GM12873 (cell line): ENCODE results near the gene CRIP2.

ENCODE experiments used
- TF ChIP-seq, protein P1 (sequence below): IDR thresholded peaks from 2 replicates; pipeline ENCODE4 v1.5.1; 2012; ENCODE audit warnings: low read depth, mild to moderate bottlenecking, moderate library complexity, low read length, control low read depth; ENCODE audit not compliant: insufficient read depth; ENCODE audit errors: missing control alignments

The CRIP2 gene

DNA sequence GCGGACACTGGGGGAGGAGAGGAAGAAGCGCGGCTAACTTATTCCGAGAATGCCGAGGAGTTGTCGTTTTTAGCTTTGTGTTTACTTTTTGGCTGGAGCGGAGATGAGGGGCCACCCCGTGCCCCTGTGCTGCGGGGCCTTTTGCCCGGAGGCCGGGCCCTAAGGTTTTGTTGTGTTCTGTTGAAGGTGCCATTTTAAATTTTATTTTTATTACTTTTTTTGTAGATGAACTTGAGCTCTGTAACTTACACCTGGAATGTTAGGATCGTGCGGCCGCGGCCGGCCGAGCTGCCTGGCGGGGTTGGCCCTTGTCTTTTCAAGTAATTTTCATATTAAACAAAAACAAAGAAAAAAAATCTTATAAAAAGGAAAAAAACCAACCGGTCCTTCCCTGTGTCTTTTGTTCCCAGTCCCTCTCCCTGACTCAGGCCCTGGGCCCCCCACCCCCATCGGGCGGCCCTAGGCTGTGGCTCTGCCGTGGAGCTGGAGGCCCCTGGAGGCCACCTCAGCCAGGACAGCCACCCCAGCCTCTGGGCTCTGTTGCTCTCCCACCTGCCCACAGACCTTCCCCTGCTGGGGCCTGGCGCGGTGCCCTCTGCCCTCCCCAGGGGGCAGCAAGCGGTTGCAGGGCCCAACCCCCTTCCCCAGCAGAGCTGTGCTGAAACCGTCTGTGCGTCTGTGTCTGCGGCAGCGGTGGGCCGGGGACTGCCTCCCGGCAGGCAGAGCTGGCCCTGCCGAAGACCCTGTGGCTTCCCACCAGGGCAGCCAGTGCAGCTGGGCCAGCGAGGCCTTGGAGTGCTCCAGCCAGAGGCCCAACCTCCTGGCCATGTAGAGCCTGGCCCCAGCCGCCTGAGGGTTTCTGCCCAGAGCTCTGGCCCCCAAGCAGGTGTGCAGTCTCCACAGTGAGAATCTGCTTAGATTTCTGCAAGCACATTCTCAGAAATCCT, 4.0 kb upstream of the CRIP2 start:
- TF ChIP-seq, protein P1, sequence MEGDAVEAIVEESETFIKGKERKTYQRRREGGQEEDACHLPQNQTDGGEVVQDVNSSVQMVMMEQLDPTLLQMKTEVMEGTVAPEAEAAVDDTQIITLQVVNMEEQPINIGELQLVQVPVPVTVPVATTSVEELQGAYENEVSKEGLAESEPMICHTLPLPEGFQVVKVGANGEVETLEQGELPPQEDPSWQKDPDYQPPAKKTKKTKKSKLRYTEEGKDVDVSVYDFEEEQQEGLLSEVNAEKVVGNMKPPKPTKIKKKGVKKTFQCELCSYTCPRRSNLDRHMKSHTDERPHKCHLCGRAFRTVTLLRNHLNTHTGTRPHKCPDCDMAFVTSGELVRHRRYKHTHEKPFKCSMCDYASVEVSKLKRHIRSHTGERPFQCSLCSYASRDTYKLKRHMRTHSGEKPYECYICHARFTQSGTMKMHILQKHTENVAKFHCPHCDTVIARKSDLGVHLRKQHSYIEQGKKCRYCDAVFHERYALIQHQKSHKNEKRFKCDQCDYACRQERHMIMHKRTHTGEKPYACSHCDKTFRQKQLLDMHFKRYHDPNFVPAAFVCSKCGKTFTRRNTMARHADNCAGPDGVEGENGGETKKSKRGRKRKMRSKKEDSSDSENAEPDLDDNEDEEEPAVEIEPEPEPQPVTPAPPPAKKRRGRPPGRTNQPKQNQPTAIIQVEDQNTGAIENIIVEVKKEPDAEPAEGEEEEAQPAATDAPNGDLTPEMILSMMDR: no peak

DNA sequence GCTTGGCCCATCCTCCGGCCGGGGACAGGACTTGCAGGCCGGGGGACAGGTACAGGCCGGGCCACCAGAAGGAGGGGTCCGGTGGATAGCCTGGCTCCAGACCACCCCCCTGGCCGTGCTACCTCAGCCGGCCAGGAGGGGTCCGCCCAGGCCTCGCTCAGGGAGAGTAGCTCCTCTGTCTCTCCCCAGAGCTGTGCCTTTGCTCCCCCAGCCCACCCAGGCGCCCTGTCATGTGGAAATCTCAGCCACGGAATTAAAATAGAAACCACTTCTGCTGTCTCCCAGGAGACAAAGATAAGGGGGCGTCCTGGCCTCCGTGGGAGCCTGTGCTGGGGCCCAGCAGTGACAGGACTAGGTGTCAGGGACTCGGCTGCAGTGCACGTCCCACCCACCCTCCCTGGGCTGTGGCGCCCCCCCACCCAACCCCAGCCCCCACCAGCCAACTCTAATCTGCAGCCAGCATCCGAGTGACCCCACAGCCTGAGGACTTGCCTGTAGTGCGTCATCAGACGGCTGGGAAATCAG, 3.3 kb upstream of the CRIP2 start:
- TF ChIP-seq, protein P1: no peak

DNA sequence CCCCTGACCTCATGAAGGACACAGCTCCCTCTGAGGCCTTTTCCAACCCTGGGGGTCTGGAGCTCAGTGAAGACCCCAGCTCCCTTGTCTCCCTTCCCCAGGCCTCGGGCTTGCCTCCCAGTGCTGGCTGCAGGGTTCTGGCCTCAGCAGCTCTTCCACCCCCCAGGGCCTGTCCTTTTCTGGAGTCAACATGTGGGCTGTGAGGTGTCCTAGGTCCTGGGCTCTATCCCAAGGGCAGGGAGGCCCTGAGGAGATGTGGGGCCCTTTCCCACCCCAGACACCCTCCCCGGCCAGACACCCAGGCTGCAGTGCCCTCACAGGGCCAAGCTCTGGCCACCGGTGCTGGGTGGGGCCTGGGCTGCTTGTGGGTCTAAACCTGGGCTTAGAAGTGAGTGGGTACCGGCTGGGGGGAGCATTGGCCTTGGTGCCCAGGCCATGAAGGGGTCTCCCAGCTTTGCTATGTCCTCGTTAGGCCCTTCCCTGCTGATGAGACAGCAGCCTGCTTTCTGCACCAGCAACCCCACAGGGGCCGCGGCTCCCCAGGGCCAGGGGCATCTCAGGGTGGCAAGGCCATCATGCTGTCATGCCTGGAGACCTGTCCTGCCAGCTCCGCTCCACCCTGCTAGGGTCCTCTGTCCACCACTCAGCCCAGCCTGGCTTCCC, 2.7 kb upstream of the CRIP2 start:
- TF ChIP-seq, protein P1: no peak

DNA sequence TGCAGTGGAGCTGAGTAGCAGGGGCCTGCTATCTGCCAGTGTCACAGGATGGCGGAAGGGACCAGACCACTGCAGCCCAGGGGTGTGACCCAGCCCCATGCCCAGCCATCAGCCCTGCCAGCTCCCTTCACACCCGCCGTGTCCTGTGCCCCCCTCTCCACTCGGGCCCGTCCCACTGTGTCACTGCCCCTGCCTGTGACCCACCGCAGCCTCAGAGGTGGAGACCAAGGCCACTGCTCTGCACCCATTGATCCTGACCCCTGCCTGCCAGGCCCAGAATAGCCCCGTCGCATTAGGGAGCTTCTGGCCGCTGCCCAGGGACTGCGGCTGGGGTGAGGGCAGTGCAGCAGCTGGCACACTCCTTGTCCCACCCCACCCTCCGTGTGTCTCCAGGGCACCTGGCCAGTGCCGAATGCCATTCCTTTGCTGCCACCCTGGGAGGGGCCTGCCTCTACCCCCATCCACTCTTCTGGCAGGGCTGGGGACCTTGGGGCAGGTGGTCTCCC, 2.1 kb upstream of the CRIP2 start:
- TF ChIP-seq, protein P1: no peak

DNA sequence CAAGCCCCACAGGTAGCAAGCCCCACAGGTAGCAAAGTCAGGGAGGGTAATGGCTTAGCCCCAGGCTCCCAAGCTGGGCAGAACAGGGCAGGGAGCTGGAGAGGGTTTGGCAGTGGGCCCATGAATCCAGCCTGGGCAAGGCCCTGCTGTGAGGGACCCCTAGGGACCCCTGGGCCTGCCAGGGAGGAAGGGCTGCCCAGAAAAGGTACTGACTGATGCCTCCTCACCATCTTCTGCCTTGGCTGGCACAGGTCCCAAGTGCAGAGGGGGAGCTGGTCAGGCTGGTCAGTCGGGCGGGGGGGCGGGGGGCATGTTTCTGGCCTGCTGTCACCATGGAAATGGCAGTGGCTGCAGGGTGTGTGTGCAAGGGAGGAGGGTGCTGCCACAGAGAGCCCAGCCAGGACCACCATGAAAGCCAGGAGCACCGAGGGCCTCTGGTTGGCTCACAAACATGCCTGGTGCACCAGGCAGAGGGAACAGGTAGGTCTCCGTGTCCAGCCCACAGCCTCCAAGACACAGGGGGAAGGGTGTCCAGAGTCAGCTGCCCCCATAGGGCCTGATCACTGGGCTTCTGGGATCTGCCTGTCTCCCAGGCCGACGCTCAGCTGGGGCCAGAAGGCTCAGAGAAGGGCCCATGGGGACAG, 1.5 kb upstream of the CRIP2 start:
- TF ChIP-seq, protein P1: no peak

DNA sequence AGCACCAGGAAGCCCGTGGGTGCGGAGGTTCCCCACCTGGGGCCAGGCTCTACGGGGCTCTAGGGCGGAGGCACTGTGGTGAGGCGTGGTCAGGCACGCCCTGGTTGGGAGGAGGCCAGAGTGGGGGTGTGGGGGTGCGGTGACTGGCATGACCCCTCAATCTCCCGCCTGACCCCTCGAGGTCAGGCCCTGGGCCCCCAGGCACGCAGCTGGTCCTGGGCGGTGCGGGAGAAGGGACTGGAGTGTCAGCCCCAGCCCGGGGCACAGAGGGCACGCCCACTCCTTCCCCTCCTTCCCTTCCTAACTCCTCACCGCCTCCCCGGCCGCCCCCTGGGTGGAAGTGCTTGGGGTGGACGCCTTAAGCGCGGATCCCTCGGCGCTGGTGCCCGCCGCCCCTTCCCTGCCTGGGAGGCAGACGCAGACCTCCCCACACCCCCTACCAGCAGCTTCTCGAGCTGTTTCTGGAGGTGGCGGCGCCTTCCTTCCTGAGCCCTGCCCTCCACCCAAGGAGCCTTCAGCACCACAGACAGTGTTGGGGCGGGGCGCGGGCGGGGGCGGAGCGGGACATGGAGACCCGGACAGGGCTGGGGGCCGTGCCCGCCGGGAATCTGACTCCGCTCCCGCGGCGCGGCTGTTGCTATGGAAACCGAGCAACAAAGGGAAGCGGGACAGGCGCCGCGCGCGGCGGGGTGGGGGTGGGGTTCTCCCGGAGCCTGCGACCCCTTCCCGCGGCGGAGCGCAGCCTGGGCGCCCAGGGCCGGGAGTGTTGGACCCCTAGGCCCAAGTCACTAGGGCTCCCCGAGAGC, 741 bp upstream of the CRIP2 start:
- TF ChIP-seq, protein P1: no peak
